Neural cell (in vitro differentiated cells): ENCODE data around the gene ZNRF2.
"Not testable (repeated sequence)": the region's sequence is repeated elsewhere in the genome, so short reads cannot be mapped to it uniquely, and the experiment has no call there.

Experiments used
- EP300 ChIP-seq: fragments of 450-650 bp; conservative IDR thresholded peaks from 2 replicates; pipeline ENCODE4 v1.6.1; 2014; ENCODE audit warnings: antibody characterized with exemption, mild to moderate bottlenecking, moderate library complexity; ENCODE audit not compliant: poor library complexity, severe bottlenecking
- MXI1 ChIP-seq: fragments of 450-650 bp; conservative IDR thresholded peaks from 2 replicates; pipeline ENCODE4 v1.6.1; 2014; ENCODE audit warnings: antibody characterized with exemption, mild to moderate bottlenecking; ENCODE audit not compliant: poor library complexity, severe bottlenecking
- POLR2AphosphoS5 ChIP-seq: IDR thresholded peaks from 2 replicates; pipeline ENCODE4 v1.6.1; 2012
- TAF1 ChIP-seq: IDR thresholded peaks from 2 replicates; pipeline ENCODE4 v1.6.1; 2012; ENCODE audit warnings: low read depth
- TF ChIP-seq, protein P1 (sequence below): fragments of 450-650 bp; IDR thresholded peaks from 2 replicates; pipeline ENCODE4 v1.5.1; 2014; ENCODE audit warnings: antibody characterized with exemption, mild to moderate bottlenecking, moderate library complexity; ENCODE audit not compliant: poor library complexity, severe bottlenecking

DNA sequence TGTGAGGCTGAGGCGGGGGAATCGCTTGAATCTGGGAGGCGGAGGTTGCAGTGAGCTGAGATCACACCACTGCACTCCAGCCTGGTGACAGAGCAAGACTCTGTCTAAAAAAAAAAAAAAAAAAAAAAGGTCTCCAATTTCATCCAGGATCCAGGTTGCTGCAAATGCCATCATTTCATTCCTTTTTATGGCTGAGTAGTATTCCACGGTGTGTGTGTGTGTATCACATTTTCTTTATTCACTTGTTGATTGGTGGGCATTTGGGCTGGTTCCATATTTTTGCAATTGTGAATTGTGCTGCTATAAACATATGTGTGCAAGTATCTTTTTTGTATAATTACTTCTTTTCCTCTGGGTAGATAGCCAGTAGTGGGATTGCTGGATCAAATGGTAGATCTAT lies 19.2 kb upstream of the ZNRF2 start:
- not testable (repeated sequence) for TF ChIP-seq TAF1, MXI1, EP300, POLR2AphosphoS5
- TF ChIP-seq, protein P1, sequence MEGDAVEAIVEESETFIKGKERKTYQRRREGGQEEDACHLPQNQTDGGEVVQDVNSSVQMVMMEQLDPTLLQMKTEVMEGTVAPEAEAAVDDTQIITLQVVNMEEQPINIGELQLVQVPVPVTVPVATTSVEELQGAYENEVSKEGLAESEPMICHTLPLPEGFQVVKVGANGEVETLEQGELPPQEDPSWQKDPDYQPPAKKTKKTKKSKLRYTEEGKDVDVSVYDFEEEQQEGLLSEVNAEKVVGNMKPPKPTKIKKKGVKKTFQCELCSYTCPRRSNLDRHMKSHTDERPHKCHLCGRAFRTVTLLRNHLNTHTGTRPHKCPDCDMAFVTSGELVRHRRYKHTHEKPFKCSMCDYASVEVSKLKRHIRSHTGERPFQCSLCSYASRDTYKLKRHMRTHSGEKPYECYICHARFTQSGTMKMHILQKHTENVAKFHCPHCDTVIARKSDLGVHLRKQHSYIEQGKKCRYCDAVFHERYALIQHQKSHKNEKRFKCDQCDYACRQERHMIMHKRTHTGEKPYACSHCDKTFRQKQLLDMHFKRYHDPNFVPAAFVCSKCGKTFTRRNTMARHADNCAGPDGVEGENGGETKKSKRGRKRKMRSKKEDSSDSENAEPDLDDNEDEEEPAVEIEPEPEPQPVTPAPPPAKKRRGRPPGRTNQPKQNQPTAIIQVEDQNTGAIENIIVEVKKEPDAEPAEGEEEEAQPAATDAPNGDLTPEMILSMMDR, result not testable (repeated sequence)
